Karpas-422 (cell line): Measurements from ENCODE around the gene TSPO. TPM values are rescaled to one million over a fixed set of nuclear protein-coding genes. Genes with fewer than 3 reads are reported as not detected.

ENCODE experiments used
- DNase-seq: peaks from one replicate; pipeline ENCODE4 v3.0.0-alpha.2; 2015
- H2AFZ ChIP-seq: fragments of 200-600 bp; sonication (generic); 2 replicates; pipeline ENCODE4 v1.6.1; 2014; ENCODE audit warnings: antibody characterized with exemption, low read length, mixed read lengths
- H3K27ac ChIP-seq: fragments of 200-600 bp; sonication (generic); 2 replicates; pipeline ENCODE4 v1.5.1; 2014; ENCODE audit warnings: mild to moderate bottlenecking, low read length, moderate library complexity
- H3K27me3 ChIP-seq: fragments of 200-600 bp; sonication (generic); 2 replicates; pipeline ENCODE4 v1.6.1; 2014; ENCODE audit warnings: low read length, mixed read lengths
- H3K36me3 ChIP-seq: fragments of 200-600 bp; sonication (generic); 2 replicates; pipeline ENCODE4 v1.6.1; 2014; ENCODE audit warnings: low read length, mixed read lengths; ENCODE audit not compliant: insufficient read depth
- H3K4me1 ChIP-seq: fragments of 200-600 bp; sonication (generic); 2 replicates; pipeline ENCODE4 v1.6.1; 2014; ENCODE audit warnings: mild to moderate bottlenecking, low read length, mixed read lengths
- H3K4me2 ChIP-seq: fragments of 200-600 bp; sonication (generic); 2 replicates; pipeline ENCODE4 v1.6.1; 2014; ENCODE audit warnings: low read length, low read depth, mild to moderate bottlenecking; ENCODE audit not compliant: poor library complexity, severe bottlenecking
- H3K4me3 ChIP-seq: fragments of 200-600 bp; sonication (generic); 2 replicates; pipeline ENCODE4 v1.5.1; 2014; ENCODE audit warnings: mild to moderate bottlenecking, antibody characterized with exemption, low read length, mixed read lengths
- H3K79me2 ChIP-seq: fragments of 200-600 bp; sonication (generic); 2 replicates; pipeline ENCODE4 v1.6.1; 2014; ENCODE audit warnings: mild to moderate bottlenecking, low read length, mixed read lengths
- H3K9ac ChIP-seq: fragments of 200-600 bp; sonication (generic); 2 replicates; pipeline ENCODE4 v1.6.0; 2014; ENCODE audit warnings: low read length
- H3K9me2 ChIP-seq: fragments of 200-600 bp; sonication (generic), shearing (Covaris generic); replicated peaks from 2 replicates; pipeline ENCODE4 v1.6.0; 2014; ENCODE audit warnings: mild to moderate bottlenecking, low read length, moderate library complexity; ENCODE audit not compliant: insufficient read depth
- H3K9me3 ChIP-seq: fragments of 300-700, 200-600 bp; sonication (generic); 2 replicates; pipeline ENCODE4 v1.6.1; 2014; ENCODE audit warnings: low read length, mixed read lengths
- H4K20me1 ChIP-seq: fragments of 200-600 bp; sonication (generic); 2 replicates; pipeline ENCODE4 v1.6.1; 2014; ENCODE audit warnings: mild to moderate bottlenecking, antibody characterized with exemption, low read length, low read depth; ENCODE audit not compliant: insufficient read depth
- total RNA-seq: library from RNA; depleted of rRNA; stranded (reverse); fragments of >200 nt; shearing (Covaris generic); gene quantifications from 2 replicates; pipeline ENCODE4 v1.2.3, GENCODE V29; 2014; ENCODE audit warnings: low replicate concordance

TSPO gene
- total RNA-seq, 1 experiment from 2014 or later = 3.8 TPM

GRCh38 chr22:43159484-43160178 is 8.3 kb downstream of the TSPO start:
- Histone ChIP-seq H4K20me1 (no peaks in the 10 kb centered on the region), H3K27ac (no peak overlapping the region), H3K36me3 (no peaks in the 10 kb centered on the region)

GRCh38 chr22:43160497-43161126 is 9.3 kb downstream of the TSPO start:
- no peaks in the 10 kb centered on the region for H3K4me1 ChIP-seq
- H3K79me2 ChIP-seq = no peaks in the 10 kb centered on the region

More at GRCh38 chr22:43159484-43160178, 8.3 kb downstream of the TSPO start:
- Histone ChIP-seq H3K9ac (no peak overlapping the region), H3K27me3 (no peaks in the 10 kb centered on the region), H2AFZ (no peak overlapping the region), H3K9me3 (no peaks in the 10 kb centered on the region), H3K4me3 (no peak overlapping the region), H3K4me2 (no peak overlapping the region), H3K9me2 (no peaks in the 10 kb centered on the region), H3K79me2 (no peaks in the 10 kb centered on the region), H3K4me1 (no peaks in the 10 kb centered on the region)
- DNase-seq = no peak

DNA sequence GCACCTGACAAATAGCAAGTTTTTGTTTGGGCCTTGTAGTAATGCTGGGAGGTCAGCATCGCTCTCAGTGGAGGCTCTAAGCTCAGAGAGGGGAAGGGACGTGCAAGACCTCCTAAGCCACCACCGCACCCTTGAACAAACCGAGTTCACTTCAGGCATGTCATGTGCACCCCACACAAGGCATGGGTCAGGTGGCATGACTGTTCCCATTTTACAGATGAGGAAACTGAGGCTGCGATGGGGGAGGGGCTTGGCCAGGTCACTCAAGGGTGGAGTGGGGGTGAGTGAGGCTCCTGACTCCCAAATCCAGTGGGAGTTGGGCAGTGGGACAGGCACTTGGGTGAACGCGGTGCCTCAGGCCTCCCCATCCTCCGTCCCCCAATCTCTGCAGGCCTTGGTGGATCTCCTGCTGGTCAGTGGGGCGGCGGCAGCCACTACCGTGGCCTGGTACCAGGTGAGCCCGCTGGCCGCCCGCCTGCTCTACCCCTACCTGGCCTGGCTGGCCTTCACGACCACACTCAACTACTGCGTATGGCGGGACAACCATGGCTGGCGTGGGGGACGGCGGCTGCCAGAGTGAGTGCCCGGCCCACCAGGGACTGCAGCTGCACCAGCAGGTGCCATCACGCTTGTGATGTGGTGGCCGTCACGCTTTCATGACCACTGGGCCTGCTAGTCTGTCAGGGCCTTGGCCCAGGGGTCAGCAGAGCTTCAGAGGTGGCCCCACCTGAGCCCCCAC is 11.2 kb downstream of the TSPO start:
- H4K20me1 ChIP-seq = no peaks in the 10 kb centered on the region
- H3K36me3 ChIP-seq = no peaks in the 10 kb centered on the region
- no peaks in the 10 kb centered on the region for H3K27me3 ChIP-seq
- no peaks in the 10 kb centered on the region for H3K9me3 ChIP-seq
- no peak overlapping the region for H3K27ac ChIP-seq
- no peak overlapping the region for H3K4me2 ChIP-seq
- H2AFZ ChIP-seq = no peak overlapping the region
- H3K9ac ChIP-seq = no peak overlapping the region
- no peak for DNase-seq
- no peaks in the 10 kb centered on the region for H3K9me2 ChIP-seq
- no peaks in the 10 kb centered on the region for H3K79me2 ChIP-seq
- H3K4me1 ChIP-seq = no peaks in the 10 kb centered on the region
- H3K4me3 ChIP-seq = no peak overlapping the region

More at GRCh38 chr22:43160497-43161126, 9.3 kb downstream of the TSPO start:
- no peak overlapping the region for H3K27ac ChIP-seq
- no peak for DNase-seq
- no peaks in the 10 kb centered on the region for H3K9me2 ChIP-seq
- no peak overlapping the region for H3K4me2 ChIP-seq
- H3K36me3 ChIP-seq = no peaks in the 10 kb centered on the region
- no peaks in the 10 kb centered on the region for H3K27me3 ChIP-seq
- no peak overlapping the region for H3K4me3 ChIP-seq
- H3K9me3 ChIP-seq = no peaks in the 10 kb centered on the region
- no peak overlapping the region for H3K9ac ChIP-seq
- H2AFZ ChIP-seq = no peak overlapping the region
- no peaks in the 10 kb centered on the region for H4K20me1 ChIP-seq

- Histone ChIP-seq H3K4me1 (no peaks in the 10 kb centered on the region), H3K36me3 (no peaks in the 10 kb centered on the region), H3K9me2 (no peaks in the 10 kb centered on the region), H3K9ac (no peak overlapping the region), H2AFZ (no peak overlapping the region), H3K4me3 (no peak overlapping the region), H4K20me1 (no peaks in the 10 kb centered on the region), H3K79me2 (no peaks in the 10 kb centered on the region), H3K4me2 (no peak overlapping the region), H3K9me3 (no peaks in the 10 kb centered on the region), H3K27ac (no peak overlapping the region), H3K27me3 (no peaks in the 10 kb centered on the region)
- no peak for DNase-seq
Observed at GRCh38 chr22:43163241-43163795, 12.0 kb downstream of the TSPO start.

DNA sequence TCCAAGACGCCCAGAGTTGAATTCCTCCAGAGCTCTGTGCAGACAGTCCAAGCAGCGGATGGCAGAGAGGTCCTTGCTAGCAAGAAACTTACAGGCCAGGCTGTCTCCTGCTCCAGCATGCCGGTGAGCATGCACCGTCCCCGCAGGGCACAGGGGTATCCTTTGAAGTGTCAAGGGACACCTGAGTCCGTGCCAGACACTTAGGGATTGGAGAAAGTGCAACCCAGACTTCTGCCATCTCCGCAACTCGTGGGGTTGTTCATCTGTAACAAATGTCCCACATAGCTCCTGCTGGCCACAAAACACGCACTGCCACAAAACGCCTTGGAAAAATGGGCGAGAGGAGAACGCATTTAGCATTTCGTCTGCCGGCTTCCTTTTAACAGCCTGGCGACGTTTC is 13.3 kb downstream of the TSPO start:
- no peak overlapping the region for H3K4me3 ChIP-seq
- no peak for DNase-seq
- no peak overlapping the region for H3K9ac ChIP-seq
- no peaks in the 10 kb centered on the region for H4K20me1 ChIP-seq
- H2AFZ ChIP-seq = no peak overlapping the region
- no peaks in the 10 kb centered on the region for H3K9me3 ChIP-seq
- no peak overlapping the region for H3K27ac ChIP-seq
- H3K27me3 ChIP-seq = no peaks in the 10 kb centered on the region
- no peaks in the 10 kb centered on the region for H3K36me3 ChIP-seq
- H3K4me2 ChIP-seq = no peak overlapping the region
- H3K79me2 ChIP-seq = no peaks in the 10 kb centered on the region
- H3K4me1 ChIP-seq = no peaks in the 10 kb centered on the region
- H3K9me2 ChIP-seq = no peaks in the 10 kb centered on the region

GRCh38 chr22:43166132-43166930 is 15.0 kb downstream of the TSPO start:
- Histone ChIP-seq H3K9ac (no peak overlapping the region), H3K27ac (no peak overlapping the region), H3K27me3 (no peaks in the 10 kb centered on the region), H3K79me2 (no peaks in the 10 kb centered on the region), H3K9me2 (no peaks in the 10 kb centered on the region), H2AFZ (no peak overlapping the region), H3K4me1 (no peaks in the 10 kb centered on the region), H3K4me3 (no peak overlapping the region), H3K36me3 (no peaks in the 10 kb centered on the region; the same call in 1 of the 2 replicates), H3K9me3 (no peaks in the 10 kb centered on the region), H3K4me2 (no peak overlapping the region), H4K20me1 (no peaks in the 10 kb centered on the region)
- DNase-seq = no peak

GRCh38 chr22:43167001-43167589 is 15.7 kb downstream of the TSPO start:
- no peaks in the 10 kb centered on the region; the same call in 1 of the 2 replicates for H3K36me3 ChIP-seq
- no peaks in the 10 kb centered on the region for H3K9me2 ChIP-seq
- H3K27ac ChIP-seq = no peak overlapping the region
- H3K4me3 ChIP-seq = no peak overlapping the region
- H3K9ac ChIP-seq = no peak overlapping the region
- no peaks in the 10 kb centered on the region for H3K79me2 ChIP-seq
- H3K9me3 ChIP-seq = no peaks in the 10 kb centered on the region
- no peak overlapping the region for H3K4me2 ChIP-seq
- DNase-seq = no peak
- H3K27me3 ChIP-seq = no peaks in the 10 kb centered on the region
- no peak overlapping the region for H2AFZ ChIP-seq
- no peaks in the 10 kb centered on the region for H4K20me1 ChIP-seq
- no peaks in the 10 kb centered on the region for H3K4me1 ChIP-seq
